Muscle of leg (tissue), 16 donors: ENCODE data around the gene PSME3. TPM values are rescaled to one million over a fixed set of nuclear protein-coding genes. Genes with fewer than 3 reads are reported as not detected.

Experiments used
- DNase-seq: peaks from one replicate; pipeline ENCODE4 v3.0.0; 2013
- H3K27ac ChIP-seq: one replicate; pipeline ENCODE4 v1.5.1; 2013; ENCODE audit warnings: mild to moderate bottlenecking, low read length, control low read depth
- H3K27me3 ChIP-seq: one replicate; pipeline ENCODE4 v1.6.1; 2013; ENCODE audit warnings: low read length; ENCODE audit not compliant: control insufficient read depth, insufficient read depth
- H3K36me3 ChIP-seq: one replicate; pipeline ENCODE4 v1.6.1; 2013; ENCODE audit warnings: low read length; ENCODE audit not compliant: control insufficient read depth, insufficient read depth
- H3K4me1 ChIP-seq: one replicate; pipeline ENCODE4 v1.6.1; 2013; ENCODE audit warnings: low read length; ENCODE audit not compliant: control insufficient read depth, insufficient read depth
- H3K4me3 ChIP-seq: one replicate; pipeline ENCODE4 v1.5.1; 2013; ENCODE audit warnings: low read length, control low read depth
- H3K9me3 ChIP-seq: replicated peaks from 2 replicates; pipeline ENCODE4 v1.6.1; 2013; ENCODE audit warnings: low read depth, low read length; ENCODE audit not compliant: control insufficient read depth
- WGBS: methylation state at CpG from one replicate; pipeline ENCODE4 v1.1.5; 2013; ENCODE audit warnings: missing lambda C conversion rate; ENCODE audit not compliant: insufficient coverage; 5-methylcytosine and 5-hydroxymethylcytosine counted together
- long read RNA-seq, 11 donors: transcript quantifications; one replicate each; lab custom pipeline, GENCODE V29; 2026
- polyA plus RNA-seq, 8 donors: library from polyadenylated mRNA; unstranded; fragments of 120-200 nt; gene quantifications; one replicate each; pipeline versions ENCODE4 v1.2.1 to v1.2.3, GENCODE V29; 2013; ENCODE audit warnings: inconsistent platforms in 1 of 8, low replicate concordance in 1 of 8; ENCODE audit not compliant: insufficient read length in 8 of 8, insufficient read depth in 1 of 8
- total RNA-seq: library from RNA; stranded (reverse); fragments of 120-200 nt; gene quantifications from one replicate; pipeline ENCODE4 v1.2.4, GENCODE V29; 2013

PSME3 gene, protein sequence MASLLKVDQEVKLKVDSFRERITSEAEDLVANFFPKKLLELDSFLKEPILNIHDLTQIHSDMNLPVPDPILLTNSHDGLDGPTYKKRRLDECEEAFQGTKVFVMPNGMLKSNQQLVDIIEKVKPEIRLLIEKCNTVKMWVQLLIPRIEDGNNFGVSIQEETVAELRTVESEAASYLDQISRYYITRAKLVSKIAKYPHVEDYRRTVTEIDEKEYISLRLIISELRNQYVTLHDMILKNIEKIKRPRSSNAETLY
- total RNA-seq = 26.1 TPM
- 10 to 100 TPM; 46.2 to 67.9 (median 55.3) TPM for polyA plus RNA-seq
- long read RNA-seq, donor 1, transcript PSME3-210 (11 exons, 998 nt) = major isoform, 7 of 7 reads
- long read RNA-seq, donor 1, partial matches to known transcripts = 0 of 7 reads
- long read RNA-seq, donor 1, other reads (novel, unspliced or antisense) = 0 of 7 reads
- long read RNA-seq, donor 2, partial matches to known transcripts = 0 of 1 reads
- long read RNA-seq, donor 2, other reads (novel, unspliced or antisense) = 0 of 1 reads
- long read RNA-seq, donor 3, transcript PSME3-210 (11 exons, 998 nt) = major isoform, 12 of 12 reads
- long read RNA-seq, donor 3, partial matches to known transcripts = 0 of 12 reads
- long read RNA-seq, donor 3, other reads (novel, unspliced or antisense) = 0 of 12 reads
- long read RNA-seq, donor 4, transcript PSME3-210 (11 exons, 998 nt) = major isoform, 7 of 8 reads
- long read RNA-seq, donor 4, partial matches to known transcripts = 0 of 8 reads
- long read RNA-seq, donor 4, other reads (novel, unspliced or antisense) = 0 of 8 reads
- long read RNA-seq, donor 5, transcript PSME3-210 (11 exons, 998 nt) = major isoform, 21 of 21 reads
- long read RNA-seq, donor 5, partial matches to known transcripts = 0 of 21 reads
- long read RNA-seq, donor 5, other reads (novel, unspliced or antisense) = 0 of 21 reads
- long read RNA-seq, donor 6, transcript PSME3-210 (11 exons, 998 nt) = major isoform, 13 of 13 reads
- long read RNA-seq, donor 6, partial matches to known transcripts = 0 of 13 reads
- long read RNA-seq, donor 6, other reads (novel, unspliced or antisense) = 0 of 13 reads
- long read RNA-seq, donor 7, transcript PSME3-210 (11 exons, 998 nt) = major isoform, 14 of 14 reads
- long read RNA-seq, donor 7, partial matches to known transcripts = 0 of 14 reads
- long read RNA-seq, donor 7, other reads (novel, unspliced or antisense) = 0 of 14 reads
- long read RNA-seq, donor 8, transcript PSME3-210 (11 exons, 998 nt) = major isoform, 10 of 10 reads
- long read RNA-seq, donor 8, partial matches to known transcripts = 0 of 10 reads
- long read RNA-seq, donor 8, other reads (novel, unspliced or antisense) = 0 of 10 reads
- long read RNA-seq, donor 9, partial matches to known transcripts = 0 of 4 reads
- long read RNA-seq, donor 9, other reads (novel, unspliced or antisense) = 0 of 4 reads
- long read RNA-seq, donor 10, transcript PSME3-210 (11 exons, 998 nt) = major isoform, 7 of 7 reads
- long read RNA-seq, donor 10, partial matches to known transcripts = 0 of 7 reads
- long read RNA-seq, donor 10, other reads (novel, unspliced or antisense) = 0 of 7 reads
- long read RNA-seq, donor 11, transcript PSME3-210 (11 exons, 998 nt) = major isoform, 5 of 5 reads
- long read RNA-seq, donor 11, partial matches to known transcripts = 0 of 5 reads
- long read RNA-seq, donor 11, other reads (novel, unspliced or antisense) = 0 of 5 reads

DNA sequence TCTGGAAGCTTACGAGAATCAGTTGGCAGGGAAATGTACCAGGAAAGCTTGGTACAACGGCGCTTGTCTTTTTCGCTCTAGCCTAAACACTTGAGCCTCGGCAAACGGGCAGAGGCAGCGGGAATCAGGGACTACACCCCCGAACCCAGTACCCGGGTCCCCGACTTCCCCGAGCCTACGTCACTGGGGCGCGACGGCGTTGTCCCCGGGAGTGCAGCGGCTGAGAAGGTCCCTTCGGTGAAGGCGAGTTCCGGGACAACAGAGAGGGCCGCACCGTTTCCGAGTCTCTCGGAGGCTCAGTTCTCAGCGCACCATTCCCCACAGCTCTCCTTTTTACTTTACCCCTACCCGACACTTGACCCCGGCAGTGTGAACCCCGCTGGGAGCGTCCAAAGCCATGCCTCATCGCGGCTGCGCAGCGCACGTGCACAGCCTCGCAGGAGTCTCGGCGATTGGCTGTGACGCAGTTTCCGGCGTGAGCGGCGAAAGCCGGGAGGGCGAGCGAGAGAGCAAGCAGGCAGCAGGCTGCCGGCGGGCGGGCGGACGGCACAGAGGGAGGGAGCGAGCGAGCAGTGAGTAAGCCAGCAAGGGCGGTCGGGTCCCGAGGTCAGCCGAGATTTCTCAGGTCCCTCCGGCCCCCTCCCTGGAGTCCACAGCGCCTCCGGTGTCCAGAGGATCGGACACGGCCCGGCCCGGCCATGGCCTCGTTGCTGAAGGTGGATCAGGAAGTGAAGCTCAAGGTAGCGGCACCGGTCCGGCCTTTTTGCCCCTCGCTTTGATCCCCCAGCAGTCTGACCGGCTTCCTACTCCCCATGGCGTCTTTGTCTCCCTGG, at the start of gene PSME3:
PSME3 (plus strand) TSS at position 464 of the 833 bp plus-strand sequence; CDS start at position 699, 235 bp downstream.
- peaks cover 3% of the 10 kb centered on the region for H3K9me3 ChIP-seq
- DNase-seq = peak; percentile 96
- H3K36me3 ChIP-seq = peaks cover 34% of the 10 kb centered on the region
- WGBS = under 1% methylated on average over 50 of the region's 71 CpGs
- peak within 1 kb of the TSS; percentile 74 for H3K27ac ChIP-seq
- peak within 1 kb of the TSS; percentile 79 for H3K4me3 ChIP-seq
- peaks cover 6% of the 10 kb centered on the region for H3K4me1 ChIP-seq
- H3K27me3 ChIP-seq = no peaks in the 10 kb centered on the region

DNA sequence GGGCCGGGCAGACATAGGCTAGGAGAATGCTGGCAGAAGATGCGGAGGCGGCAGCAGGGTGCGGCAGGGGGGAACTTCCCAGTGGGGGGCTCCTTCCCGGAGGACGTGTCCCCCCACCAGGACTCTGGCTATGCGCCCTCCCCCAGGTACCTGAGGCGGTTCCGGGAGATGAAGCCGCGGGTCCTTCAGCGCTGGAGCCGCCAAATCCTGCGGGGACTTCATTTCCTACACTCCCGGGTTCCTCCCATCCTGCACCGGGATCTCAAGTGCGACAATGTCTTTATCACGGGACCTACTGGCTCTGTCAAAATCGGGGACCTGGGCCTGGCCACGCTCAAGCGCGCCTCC, 49.4 kb upstream of the PSME3 start:
- H3K27me3 ChIP-seq = peaks cover 92% of the 10 kb centered on the region
- peaks cover 8% of the 10 kb centered on the region for H3K36me3 ChIP-seq
- no peak for DNase-seq
- no peak overlapping the region for H3K4me3 ChIP-seq
- H3K4me1 ChIP-seq = peaks cover 15% of the 10 kb centered on the region
- WGBS = 14% methylated on average over 21 of the region's 22 CpGs
- H3K27ac ChIP-seq = no peak overlapping the region
- no peaks in the 10 kb centered on the region for H3K9me3 ChIP-seq

DNA sequence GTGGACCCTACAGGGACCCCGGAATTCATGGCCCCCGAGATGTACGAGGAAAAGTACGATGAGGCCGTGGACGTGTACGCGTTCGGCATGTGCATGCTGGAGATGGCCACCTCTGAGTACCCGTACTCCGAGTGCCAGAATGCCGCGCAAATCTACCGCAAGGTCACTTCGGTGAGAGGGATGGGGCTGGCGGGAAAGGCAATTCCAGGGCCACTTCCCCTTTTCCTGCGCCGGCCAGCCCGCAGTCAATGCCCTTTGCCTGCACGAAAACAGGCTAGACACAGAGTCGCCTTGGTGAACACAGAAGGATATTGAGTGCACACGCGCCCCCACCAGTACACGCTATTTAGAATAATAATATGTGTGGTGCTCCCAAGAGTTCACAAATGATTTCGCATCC, 48.8 kb upstream of the PSME3 start:
- Histone ChIP-seq H3K36me3 (peaks cover 1% of the 10 kb centered on the region), H3K27me3 (peaks cover 90% of the 10 kb centered on the region), H3K4me1 (peaks cover 15% of the 10 kb centered on the region), H3K4me3 (no peak overlapping the region), H3K9me3 (no peaks in the 10 kb centered on the region), H3K27ac (no peak overlapping the region)
- no peak for DNase-seq
- 21% methylated on average over 16 of the region's 25 CpGs for WGBS

DNA sequence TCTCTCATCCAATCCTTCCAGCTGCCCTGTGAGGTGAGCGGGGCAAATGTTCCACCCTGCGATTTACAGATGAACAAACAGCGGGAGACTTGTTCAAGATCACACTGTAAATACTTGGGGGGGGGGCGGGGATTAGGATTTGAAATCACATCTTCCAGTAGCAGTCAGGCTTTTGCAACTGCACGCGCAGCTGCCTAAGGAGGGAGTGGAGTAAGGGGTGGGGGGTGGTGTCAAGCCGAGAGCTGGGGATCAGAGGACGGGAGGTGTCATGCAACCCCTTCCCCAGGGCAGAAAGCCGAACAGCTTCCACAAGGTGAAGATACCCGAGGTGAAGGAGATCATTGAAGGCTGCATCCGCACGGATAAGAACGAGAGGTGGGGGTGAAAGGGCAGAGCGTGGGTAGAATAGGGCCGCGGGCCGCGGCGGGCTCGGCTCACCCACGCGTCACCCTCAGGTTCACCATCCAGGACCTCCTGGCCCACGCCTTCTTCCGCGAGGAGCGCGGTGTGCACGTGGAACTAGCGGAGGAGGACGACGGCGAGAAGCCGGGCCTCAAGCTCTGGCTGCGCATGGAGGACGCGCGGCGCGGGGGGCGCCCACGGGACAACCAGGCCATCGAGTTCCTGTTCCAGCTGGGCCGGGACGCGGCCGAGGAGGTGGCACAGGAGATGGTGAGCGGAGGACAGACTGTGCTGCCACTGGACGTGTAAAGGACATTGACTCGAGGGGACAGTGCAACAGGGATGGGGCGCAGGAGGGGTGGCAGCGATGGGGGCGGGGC, 48.2 kb upstream of the PSME3 start:
- H3K4me1 ChIP-seq = peaks cover 13% of the 10 kb centered on the region
- H3K9me3 ChIP-seq = no peaks in the 10 kb centered on the region
- H3K27ac ChIP-seq = no peak overlapping the region
- WGBS = 13% methylated on average over 45 of the region's 52 CpGs
- H3K27me3 ChIP-seq = peaks cover 84% of the 10 kb centered on the region
- no peak for DNase-seq
- H3K36me3 ChIP-seq = no peaks in the 10 kb centered on the region
- H3K4me3 ChIP-seq = no peak overlapping the region

DNA sequence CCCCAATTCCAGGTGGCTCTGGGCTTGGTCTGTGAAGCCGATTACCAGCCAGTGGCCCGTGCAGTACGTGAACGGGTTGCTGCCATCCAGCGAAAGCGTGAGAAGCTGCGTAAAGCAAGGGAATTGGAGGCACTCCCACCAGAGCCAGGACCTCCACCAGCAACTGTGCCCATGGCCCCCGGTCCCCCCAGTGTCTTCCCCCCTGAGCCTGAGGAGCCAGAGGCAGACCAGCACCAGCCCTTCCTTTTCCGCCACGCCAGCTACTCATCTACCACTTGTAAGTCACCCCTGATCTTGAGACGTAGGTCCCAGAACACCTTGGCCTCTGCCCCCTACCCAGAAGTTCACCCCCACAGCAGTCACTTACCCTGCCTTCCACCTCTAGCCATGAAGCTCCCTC, 45.9 kb upstream of the PSME3 start:
- Histone ChIP-seq H3K9me3 (no peaks in the 10 kb centered on the region), H3K36me3 (no peaks in the 10 kb centered on the region), H3K4me1 (peaks cover 3% of the 10 kb centered on the region), H3K27ac (no peak overlapping the region), H3K4me3 (no peak overlapping the region), H3K27me3 (peaks cover 68% of the 10 kb centered on the region)
- WGBS = 87% methylated on average over 11 of the region's 11 CpGs
- no peak for DNase-seq

DNA sequence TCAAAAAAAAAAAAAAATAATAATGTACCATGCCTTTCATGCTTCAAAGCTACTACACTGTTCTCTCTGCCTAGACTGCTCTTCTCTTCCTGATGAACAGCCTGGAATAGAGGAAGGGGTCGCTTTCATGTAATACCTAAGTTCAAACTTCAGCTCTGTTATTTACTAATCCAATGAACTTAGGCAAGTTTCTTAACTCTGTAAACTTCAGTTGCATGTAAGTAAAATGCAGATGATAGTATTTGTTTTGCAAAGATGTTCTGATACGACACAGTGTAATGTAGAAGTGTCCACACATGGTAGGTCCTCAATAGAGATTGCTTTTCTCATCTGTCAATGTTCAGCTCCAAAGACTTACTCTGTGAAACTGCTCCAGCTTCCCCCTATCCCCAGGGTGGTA, 41.2 kb upstream of the PSME3 start:
- no peak for DNase-seq
- H3K27me3 ChIP-seq = peaks cover 22% of the 10 kb centered on the region
- no peaks in the 10 kb centered on the region for H3K9me3 ChIP-seq
- no peak overlapping the region for H3K4me3 ChIP-seq
- H3K4me1 ChIP-seq = peaks cover 2% of the 10 kb centered on the region
- peaks cover 19% of the 10 kb centered on the region for H3K36me3 ChIP-seq
- no peak overlapping the region for H3K27ac ChIP-seq
- WGBS = no CpG with 5 or more reads among the region's 2 CpGs

DNA sequence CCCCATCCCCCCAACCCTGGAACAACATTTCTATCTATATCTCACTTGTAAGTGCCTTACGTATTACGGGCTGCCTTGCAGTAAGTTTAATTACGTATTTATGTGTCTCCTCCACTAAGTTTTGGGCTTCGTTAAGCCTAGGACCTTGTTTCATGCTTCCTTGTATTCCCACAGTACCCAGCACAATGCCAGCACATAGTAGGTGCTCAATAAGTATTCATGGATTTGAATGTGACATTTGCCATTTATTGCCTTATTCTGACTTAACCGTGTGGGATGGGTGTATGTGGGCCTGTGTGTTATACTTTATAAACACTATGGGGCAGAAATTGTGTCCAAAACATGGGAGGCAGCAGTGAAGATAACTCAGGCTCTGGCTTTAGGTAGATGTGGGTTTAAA, 40.7 kb upstream of the PSME3 start:
- no peak for DNase-seq
- 86% methylated on average over 1 of the region's 5 CpGs for WGBS
- no peak overlapping the region for H3K27ac ChIP-seq
- H3K9me3 ChIP-seq = no peaks in the 10 kb centered on the region
- H3K27me3 ChIP-seq = peaks cover 16% of the 10 kb centered on the region
- no peak overlapping the region for H3K4me3 ChIP-seq
- H3K36me3 ChIP-seq = peaks cover 25% of the 10 kb centered on the region
- peaks cover 8% of the 10 kb centered on the region for H3K4me1 ChIP-seq

DNA sequence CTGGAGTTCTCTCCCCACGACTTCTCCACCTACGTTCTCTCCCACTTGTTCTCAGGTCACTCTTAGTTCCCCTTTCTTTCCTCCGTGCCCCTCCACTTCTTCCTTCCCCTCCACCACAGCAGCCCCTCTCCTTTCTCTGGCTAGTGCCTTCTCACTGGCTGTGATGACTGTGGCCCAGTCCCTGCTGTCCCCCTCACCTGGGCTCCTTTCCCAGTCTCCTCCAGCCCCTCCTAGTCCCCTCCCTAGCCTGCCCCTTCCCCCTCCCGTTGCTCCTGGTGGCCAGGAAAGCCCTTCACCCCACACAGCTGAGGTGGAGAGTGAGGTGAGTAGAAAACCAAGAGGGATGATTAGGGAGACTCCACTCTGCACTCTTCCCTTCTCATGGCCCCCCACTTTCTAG, 38.1 kb upstream of the PSME3 start:
- peaks cover 27% of the 10 kb centered on the region for H3K36me3 ChIP-seq
- no peak for DNase-seq
- no peak overlapping the region for H3K27ac ChIP-seq
- H3K9me3 ChIP-seq = no peaks in the 10 kb centered on the region
- peaks cover 4% of the 10 kb centered on the region for H3K27me3 ChIP-seq
- no peak overlapping the region for H3K4me3 ChIP-seq
- WGBS = 66% methylated on average over 3 of the region's 4 CpGs
- peaks cover 20% of the 10 kb centered on the region for H3K4me1 ChIP-seq
